ENCODE results near the gene MYH15.

MYH15 gene

DNA sequence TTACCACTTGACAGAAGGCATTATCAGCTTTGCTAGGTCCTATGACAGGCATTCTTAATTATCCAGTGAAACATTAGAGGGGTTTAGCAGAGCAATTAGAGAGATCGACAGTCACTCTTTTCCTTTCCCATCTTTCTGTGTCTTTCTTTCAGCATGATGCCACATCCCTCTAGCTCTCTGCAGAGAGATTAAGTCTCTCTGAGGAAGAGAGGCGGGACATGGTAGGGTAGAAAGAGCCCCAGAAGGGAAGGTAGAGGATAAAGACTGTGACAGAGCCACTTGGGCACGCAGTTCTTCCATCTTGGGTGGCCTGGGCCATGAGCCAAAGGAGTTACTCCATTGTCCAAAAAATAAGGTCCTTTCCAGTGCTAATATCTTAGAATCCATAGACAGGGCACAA lies 158.2 kb downstream of the MYH15 start:
- Histone ChIP-seq H3K27me3 (replicated peaks; ENCODE audit: control insufficient read depth, insufficient read depth, low read length, poor library complexity, severe bottlenecking) (no peaks in the 10 kb centered on the region), H3K36me3 (ENCODE audit: control insufficient read depth, insufficient read depth, low read length) (no peaks in the 10 kb centered on the region), H3K4me1 (ENCODE audit: control insufficient read depth, insufficient read depth, low read length, poor library complexity, severe bottlenecking) (no peaks in the 10 kb centered on the region), H3K4me3 (ENCODE audit: insufficient read depth, low read depth, low read length, poor library complexity, severe bottlenecking) (no peak overlapping the region), H3K27ac (ENCODE audit: insufficient read depth, low read length, poor library complexity, severe bottlenecking) (no peak overlapping the region), H3K9me3 (ENCODE audit: control insufficient read depth, low read length) (no peaks in the 10 kb centered on the region)
- no peak for DNase-seq

DNA sequence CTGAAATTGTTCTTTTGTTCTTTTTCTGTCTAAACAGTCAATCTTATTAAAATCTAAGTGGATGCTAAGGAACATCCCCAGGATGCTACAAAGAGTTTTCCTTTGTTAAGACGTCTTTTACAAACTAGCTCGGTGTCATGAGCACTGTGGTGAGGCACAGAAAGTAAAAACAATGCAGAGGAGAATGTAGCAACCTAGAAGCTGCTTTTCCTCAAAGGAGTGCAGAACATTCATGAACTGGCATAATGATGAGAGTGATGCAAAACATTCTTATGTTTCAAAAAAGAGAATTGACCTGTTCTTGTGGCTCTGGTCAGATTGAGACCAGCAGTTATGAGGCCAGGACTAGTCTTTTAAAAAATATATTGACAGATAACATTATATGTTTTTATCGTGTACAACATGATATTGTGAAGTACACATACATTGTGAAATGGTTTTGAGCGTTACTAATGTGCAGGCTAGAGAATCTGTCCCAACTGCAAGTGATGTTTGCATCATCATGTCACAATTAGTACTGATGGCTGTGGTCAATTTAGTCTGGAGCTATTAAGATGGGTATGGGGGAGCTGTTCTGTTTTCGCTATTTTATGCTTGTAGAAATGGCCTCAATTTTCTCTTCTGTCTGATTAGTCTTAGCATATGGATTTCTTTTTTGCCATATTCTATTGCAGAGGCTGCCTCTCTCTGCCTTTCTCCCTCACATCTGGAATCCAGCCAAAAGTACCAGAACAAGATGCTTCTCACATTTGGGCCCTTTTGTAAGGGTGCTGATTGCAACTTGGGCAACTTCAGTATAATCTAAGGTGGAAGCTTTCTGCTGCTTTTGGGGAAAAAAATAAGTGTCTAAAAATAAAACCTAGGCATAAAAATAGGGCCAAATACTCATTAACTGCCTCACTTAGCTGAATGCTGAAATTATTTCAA lies 163.8 kb downstream of the MYH15 start:
- Histone ChIP-seq H3K27ac (ENCODE audit: insufficient read depth, low read length, poor library complexity, severe bottlenecking) (no peak overlapping the region), H3K36me3 (ENCODE audit: control insufficient read depth, insufficient read depth, low read length) (no peaks in the 10 kb centered on the region), H3K9me3 (ENCODE audit: control insufficient read depth, low read length) (no peaks in the 10 kb centered on the region), H3K27me3 (replicated peaks; ENCODE audit: control insufficient read depth, insufficient read depth, low read length, poor library complexity, severe bottlenecking) (no peaks in the 10 kb centered on the region), H3K4me1 (ENCODE audit: control insufficient read depth, insufficient read depth, low read length, poor library complexity, severe bottlenecking) (no peaks in the 10 kb centered on the region), H3K4me3 (ENCODE audit: insufficient read depth, low read depth, low read length, poor library complexity, severe bottlenecking) (no peak overlapping the region)
- no peak for DNase-seq

DNA sequence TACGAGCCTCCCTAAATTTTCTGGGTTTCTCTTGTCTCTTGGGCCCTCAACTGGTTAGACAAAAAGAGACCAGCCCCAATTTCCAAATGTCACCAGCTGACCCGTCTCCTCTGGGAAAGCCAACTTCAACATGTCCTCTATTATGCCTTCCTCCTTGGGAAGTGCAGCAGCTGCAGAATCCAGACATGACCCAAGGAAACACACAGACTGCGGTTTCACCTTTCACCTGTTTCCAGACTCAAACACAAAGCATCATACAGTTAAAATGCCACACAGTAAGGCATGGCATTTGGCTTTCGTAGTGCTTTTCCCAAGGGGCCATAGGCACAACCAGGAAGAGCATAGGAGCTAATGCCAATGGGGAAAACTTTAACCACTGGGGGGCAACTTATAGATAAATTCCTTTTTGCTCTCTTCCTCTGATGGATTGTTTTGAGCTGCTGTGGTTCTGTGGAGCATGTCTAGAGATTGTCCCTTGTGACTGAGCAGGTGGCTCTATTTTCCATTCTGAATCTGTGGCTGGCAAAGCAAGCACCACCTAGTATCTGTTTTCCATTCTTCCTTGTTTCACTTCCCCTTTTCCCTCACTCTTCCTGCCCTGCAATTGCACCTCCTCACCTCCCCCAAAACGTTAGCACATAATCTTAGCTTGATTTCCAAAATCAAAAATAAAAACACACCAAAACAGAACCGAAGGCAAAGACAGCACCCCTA lies 164.7 kb downstream of the MYH15 start:
- Histone ChIP-seq H3K27me3 (replicated peaks; ENCODE audit: control insufficient read depth, insufficient read depth, low read length, poor library complexity, severe bottlenecking) (no peaks in the 10 kb centered on the region), H3K4me1 (ENCODE audit: control insufficient read depth, insufficient read depth, low read length, poor library complexity, severe bottlenecking) (no peaks in the 10 kb centered on the region), H3K36me3 (ENCODE audit: control insufficient read depth, insufficient read depth, low read length) (no peaks in the 10 kb centered on the region), H3K4me3 (ENCODE audit: insufficient read depth, low read depth, low read length, poor library complexity, severe bottlenecking) (no peak overlapping the region), H3K9me3 (ENCODE audit: control insufficient read depth, low read length) (no peaks in the 10 kb centered on the region), H3K27ac (ENCODE audit: insufficient read depth, low read length, poor library complexity, severe bottlenecking) (no peak overlapping the region)
- DNase-seq: no peak

DNA sequence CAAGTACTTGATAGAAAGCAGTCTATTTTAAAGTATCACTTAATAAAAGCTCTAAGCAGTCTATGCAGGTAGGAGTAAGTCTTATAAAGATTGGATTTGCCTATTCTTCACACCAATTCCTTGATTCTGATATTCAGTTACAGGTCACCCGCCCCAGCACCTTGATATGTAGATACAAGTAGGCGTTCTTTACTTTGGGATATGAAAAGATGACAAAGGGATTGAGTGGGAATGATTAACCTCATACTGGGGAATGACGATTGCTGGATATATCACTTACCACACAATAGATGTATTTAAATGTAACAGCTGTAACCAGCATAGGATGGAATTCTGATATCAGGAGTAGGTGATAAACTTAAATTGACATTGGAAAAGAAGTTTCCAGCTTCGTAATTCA lies 166.9 kb downstream of the MYH15 start:
- Histone ChIP-seq H3K9me3 (ENCODE audit: control insufficient read depth, low read length) (no peaks in the 10 kb centered on the region), H3K36me3 (ENCODE audit: control insufficient read depth, insufficient read depth, low read length) (no peaks in the 10 kb centered on the region), H3K27me3 (replicated peaks; ENCODE audit: control insufficient read depth, insufficient read depth, low read length, poor library complexity, severe bottlenecking) (no peaks in the 10 kb centered on the region)

DNA sequence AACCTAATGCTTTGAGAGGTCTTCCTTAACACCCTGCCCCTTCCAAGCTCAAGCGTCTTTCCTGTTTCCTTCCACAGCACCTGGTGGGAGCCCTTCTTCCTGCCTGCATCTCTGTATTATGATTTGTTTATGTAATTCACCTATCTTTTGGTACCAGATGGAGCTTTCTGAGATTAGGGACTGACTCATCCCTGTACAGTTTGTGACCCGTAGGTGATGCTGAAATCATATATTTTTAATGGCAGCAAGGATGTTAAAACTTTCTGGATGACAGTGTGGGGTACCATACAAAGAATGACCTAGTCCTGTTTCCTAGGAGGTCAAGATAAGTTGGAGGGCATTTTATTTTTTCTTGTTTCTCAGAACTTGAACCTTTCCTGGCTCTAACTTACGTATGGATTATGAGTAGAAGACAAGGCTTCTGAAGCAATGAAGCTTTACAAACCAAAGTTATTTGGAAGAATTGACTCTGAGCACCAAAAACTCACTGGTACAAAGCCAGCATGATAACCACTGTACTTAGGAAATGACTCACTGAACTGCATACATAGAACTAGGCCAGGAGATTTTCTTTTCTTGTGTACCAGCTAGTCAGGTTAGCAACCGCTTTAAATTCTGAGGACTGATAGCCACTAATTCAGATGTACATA lies 167.4 kb downstream of the MYH15 start:
- Histone ChIP-seq H3K4me1 (ENCODE audit: control insufficient read depth, insufficient read depth, low read length, poor library complexity, severe bottlenecking) (no peaks in the 10 kb centered on the region), H3K27ac (ENCODE audit: insufficient read depth, low read length, poor library complexity, severe bottlenecking) (no peak overlapping the region), H3K27me3 (replicated peaks; ENCODE audit: control insufficient read depth, insufficient read depth, low read length, poor library complexity, severe bottlenecking) (no peaks in the 10 kb centered on the region), H3K4me3 (ENCODE audit: insufficient read depth, low read depth, low read length, poor library complexity, severe bottlenecking) (no peak overlapping the region), H3K9me3 (ENCODE audit: control insufficient read depth, low read length) (no peaks in the 10 kb centered on the region), H3K36me3 (ENCODE audit: control insufficient read depth, insufficient read depth, low read length) (no peaks in the 10 kb centered on the region)
- DNase-seq: no peak

More for the DNA sequence above, 166.9 kb downstream of the MYH15 start:
- DNase-seq: no peak
- H3K4me3 ChIP-seq (ENCODE audit: insufficient read depth, low read depth, low read length, poor library complexity, severe bottlenecking): no peak overlapping the region
- no peaks in the 10 kb centered on the region for H3K4me1 ChIP-seq (ENCODE audit: control insufficient read depth, insufficient read depth, low read length, poor library complexity, severe bottlenecking)
- no peak overlapping the region for H3K27ac ChIP-seq (ENCODE audit: insufficient read depth, low read length, poor library complexity, severe bottlenecking)

DNA sequence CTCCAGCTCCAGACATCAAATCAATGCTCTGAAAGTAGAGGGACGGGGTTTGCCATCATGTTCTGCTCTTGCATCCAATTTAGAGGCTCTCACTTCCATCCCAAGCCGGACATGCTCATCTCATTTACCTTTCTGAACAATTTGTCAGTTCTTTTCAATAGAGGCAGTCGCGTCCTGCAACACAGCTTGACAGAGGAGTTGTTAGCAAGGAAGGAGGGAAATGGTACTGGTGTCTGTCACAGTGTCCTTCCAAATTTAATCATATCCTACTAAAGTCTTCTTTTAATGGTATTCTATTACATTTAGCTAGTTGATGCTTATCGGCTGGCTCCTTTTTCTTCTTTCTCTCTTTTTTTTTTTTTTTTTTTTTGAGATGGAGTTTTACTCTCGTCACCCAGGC lies 168.5 kb downstream of the MYH15 start:
- H3K4me3 ChIP-seq (ENCODE audit: insufficient read depth, low read depth, low read length, poor library complexity, severe bottlenecking): no peak overlapping the region
- H3K27me3 ChIP-seq (replicated peaks; ENCODE audit: control insufficient read depth, insufficient read depth, low read length, poor library complexity, severe bottlenecking): no peaks in the 10 kb centered on the region
- H3K9me3 ChIP-seq (ENCODE audit: control insufficient read depth, low read length): no peaks in the 10 kb centered on the region
- no peaks in the 10 kb centered on the region for H3K36me3 ChIP-seq (ENCODE audit: control insufficient read depth, insufficient read depth, low read length)
- H3K27ac ChIP-seq (ENCODE audit: insufficient read depth, low read length, poor library complexity, severe bottlenecking): no peak overlapping the region
- no peaks in the 10 kb centered on the region for H3K4me1 ChIP-seq (ENCODE audit: control insufficient read depth, insufficient read depth, low read length, poor library complexity, severe bottlenecking)
- no peak for DNase-seq

DNA sequence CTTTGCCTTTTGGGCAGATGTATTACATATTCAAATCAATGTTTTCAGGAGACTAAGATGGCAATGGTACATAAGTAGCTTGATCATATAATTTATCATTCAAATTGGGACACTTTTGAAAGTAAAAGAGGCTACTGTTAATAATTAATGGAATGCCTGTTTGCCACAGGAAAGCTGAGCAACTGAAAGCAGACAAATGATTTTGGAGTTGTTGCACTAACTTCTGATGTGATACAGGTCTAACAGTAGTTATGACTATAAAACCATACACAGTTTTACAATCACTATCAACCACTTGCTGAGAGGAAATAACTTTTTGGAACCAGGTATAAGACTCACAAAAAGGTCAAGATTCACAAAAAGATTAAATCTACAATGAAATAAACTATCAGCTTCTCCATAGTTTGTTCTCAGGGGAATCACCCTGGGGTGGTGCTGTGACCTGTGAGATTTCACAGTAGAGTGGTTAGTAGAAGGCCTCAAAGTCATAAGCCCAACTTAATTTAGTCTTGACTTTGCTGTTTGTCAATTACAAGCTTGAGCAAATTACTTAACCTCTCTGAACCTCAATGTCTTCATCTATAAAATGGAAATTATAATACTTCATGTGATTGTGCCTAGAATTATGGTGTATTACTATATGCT lies 171.4 kb downstream of the MYH15 start:
- H3K27me3 ChIP-seq (replicated peaks; ENCODE audit: control insufficient read depth, insufficient read depth, low read length, poor library complexity, severe bottlenecking): no peaks in the 10 kb centered on the region
- no peaks in the 10 kb centered on the region for H3K36me3 ChIP-seq (ENCODE audit: control insufficient read depth, insufficient read depth, low read length)
- H3K9me3 ChIP-seq (ENCODE audit: control insufficient read depth, low read length): no peaks in the 10 kb centered on the region
- no peak overlapping the region for H3K27ac ChIP-seq (ENCODE audit: insufficient read depth, low read length, poor library complexity, severe bottlenecking)
- no peaks in the 10 kb centered on the region for H3K4me1 ChIP-seq (ENCODE audit: control insufficient read depth, insufficient read depth, low read length, poor library complexity, severe bottlenecking)
- no peak for DNase-seq
- H3K4me3 ChIP-seq (ENCODE audit: insufficient read depth, low read depth, low read length, poor library complexity, severe bottlenecking): no peak overlapping the region

DNA sequence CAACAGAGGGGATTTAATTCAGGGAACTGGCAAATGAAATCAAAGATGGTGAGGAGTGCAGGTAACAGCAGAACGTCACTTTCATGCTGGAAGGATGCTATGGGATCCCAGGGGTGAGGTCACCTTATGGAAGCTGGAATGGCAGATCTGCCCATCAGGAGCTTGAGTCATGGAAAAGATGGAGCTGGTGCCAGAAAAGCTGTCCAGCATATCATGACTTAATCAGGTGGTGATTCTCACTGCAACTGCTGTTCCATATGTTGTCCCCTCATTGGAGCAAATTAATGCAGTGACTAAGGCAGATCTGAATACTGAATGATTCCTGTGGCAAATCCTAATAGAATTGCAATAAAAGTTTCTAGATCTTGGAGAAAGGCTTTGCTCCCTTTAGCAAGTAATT lies 175.7 kb downstream of the MYH15 start:
- Histone ChIP-seq H3K27me3 (replicated peaks; ENCODE audit: control insufficient read depth, insufficient read depth, low read length, poor library complexity, severe bottlenecking) (no peaks in the 10 kb centered on the region), H3K36me3 (ENCODE audit: control insufficient read depth, insufficient read depth, low read length) (no peaks in the 10 kb centered on the region), H3K9me3 (ENCODE audit: control insufficient read depth, low read length) (no peaks in the 10 kb centered on the region), H3K4me1 (ENCODE audit: control insufficient read depth, insufficient read depth, low read length, poor library complexity, severe bottlenecking) (no peaks in the 10 kb centered on the region), H3K27ac (ENCODE audit: insufficient read depth, low read length, poor library complexity, severe bottlenecking) (no peak overlapping the region), H3K4me3 (ENCODE audit: insufficient read depth, low read depth, low read length, poor library complexity, severe bottlenecking) (no peak overlapping the region)
- no peak for DNase-seq

DNA sequence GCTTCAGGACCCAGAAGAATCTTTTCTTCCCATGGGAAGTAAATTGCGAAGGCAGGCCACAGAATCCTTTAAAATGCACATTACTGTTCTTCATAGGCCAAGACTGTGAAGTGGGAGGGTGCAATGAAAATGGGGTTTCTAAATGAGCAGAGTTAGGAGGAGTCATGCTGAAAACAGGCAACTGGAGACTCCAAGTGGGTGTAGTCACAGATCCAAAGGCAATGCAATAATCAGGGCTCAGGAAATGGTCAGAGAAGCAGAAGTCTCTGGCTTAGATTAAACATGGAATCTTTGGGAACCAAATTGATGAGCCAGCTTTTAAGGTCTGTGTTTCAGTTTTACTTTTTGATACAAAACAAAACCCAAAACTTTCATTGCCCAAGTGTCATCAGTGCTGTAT lies 176.4 kb downstream of the MYH15 start:
- H3K36me3 ChIP-seq (ENCODE audit: control insufficient read depth, insufficient read depth, low read length): no peaks in the 10 kb centered on the region
- no peaks in the 10 kb centered on the region for H3K27me3 ChIP-seq (replicated peaks; ENCODE audit: control insufficient read depth, insufficient read depth, low read length, poor library complexity, severe bottlenecking)
- H3K4me3 ChIP-seq (ENCODE audit: insufficient read depth, low read depth, low read length, poor library complexity, severe bottlenecking): no peak overlapping the region
- no peak overlapping the region for H3K27ac ChIP-seq (ENCODE audit: insufficient read depth, low read length, poor library complexity, severe bottlenecking)
- H3K4me1 ChIP-seq (ENCODE audit: control insufficient read depth, insufficient read depth, low read length, poor library complexity, severe bottlenecking): peaks cover 4% of the 10 kb centered on the region
- no peak for DNase-seq
- H3K9me3 ChIP-seq (ENCODE audit: control insufficient read depth, low read length): no peaks in the 10 kb centered on the region

Data from effector memory CD4-positive, alpha-beta T cell (primary cell).